B cell (primary cell): ENCODE results near the gene DZANK1. TPM values are rescaled to one million over a fixed set of nuclear protein-coding genes. Genes with fewer than 3 reads are reported as not detected.

Source experiments
- ATAC-seq: fragments of 200-7000 bp; cut with Tn5 transposase; one replicate; pipeline ENCODE4 v1.10.0; 2021; ENCODE audit warnings: low read depth, mild to moderate bottlenecking, moderate number of reproducible peaks, moderate library complexity
- CTCF ChIA-PET: fragments of 350-600 bp; sonication (Branson Sonifier 250); formaldehyde crosslinking; loops from one replicate; lab custom pipeline; 2021; ENCODE audit warnings: antibody characterized with exemption, inconsistent platforms; lab: Charles Lee
- POLR2A ChIA-PET: fragments of 350-600 bp; sonication (Branson Sonifier 250); formaldehyde crosslinking; loops from one replicate; lab custom pipeline; 2021; ENCODE audit warnings: antibody characterized with exemption; lab: Charles Lee
- DNase-seq: peaks from one replicate; pipeline ENCODE4 v3.0.0; 2013
- H2AFZ ChIP-seq: 2 replicates; pipeline ENCODE4 v1.6.1; 2012; ENCODE audit warnings: mild to moderate bottlenecking, low read depth, low read length; ENCODE audit not compliant: insufficient read depth, poor library complexity, severe bottlenecking
- H3K27ac ChIP-seq, 2 donors: 1 replicate in 1 of 2; 2 replicates in 1 of 2; pipeline ENCODE4 v1.5.1; 2012 to 2013; ENCODE audit warnings: low read length in 2 of 2, mild to moderate bottlenecking in 2 of 2, moderate library complexity in 1 of 2
- H3K27me3 ChIP-seq, 4 experiments: fragments of 200-600 bp in 1 of 4; sonication (generic) in 1 of 4; replicated peaks in 1 of 4; 1 replicate in 2 of 4; 2 replicates in 2 of 4; pipeline versions ENCODE4 v1.6.1 to v1.7.0; 2013 to 2016; ENCODE audit warnings: low read length in 3 of 4, mild to moderate bottlenecking in 2 of 4, mixed read lengths in 1 of 4, moderate library complexity in 1 of 4; ENCODE audit not compliant: insufficient read depth in 4 of 4, control insufficient read depth in 3 of 4; ENCODE audit errors: control extremely low read depth in 1 of 4
- H3K36me3 ChIP-seq, 2 experiments: replicated peaks in 1 of 2; 1 replicate in 1 of 2; 2 replicates in 1 of 2; pipeline versions ENCODE4 v1.6.1 to v1.7.1; 2013; ENCODE audit warnings: low read length in 1 of 2; ENCODE audit not compliant: insufficient read depth in 2 of 2, control insufficient read depth in 1 of 2; ENCODE audit errors: control extremely low read depth in 1 of 2, extremely low read depth in 1 of 2
- H3K4me1 ChIP-seq, 2 donors: fragments of 200-600 bp in 1 of 2; sonication (generic) in 1 of 2; 1 replicate in 1 of 2; 2 replicates in 1 of 2; pipeline versions ENCODE4 v1.5.1 to v1.6.1; 2013 to 2017; ENCODE audit warnings: low read length in 2 of 2; ENCODE audit not compliant: control insufficient read depth in 2 of 2, insufficient read depth in 2 of 2
- H3K4me2 ChIP-seq: replicated peaks from 2 replicates; pipeline ENCODE3; 2012; ENCODE audit warnings: mild to moderate bottlenecking, low read depth, low read length; ENCODE audit not compliant: poor library complexity, severe bottlenecking
- H3K4me3 ChIP-seq, 5 experiments: fragments of 200-600 bp in 1 of 5; sonication (generic) in 1 of 5; 1 replicate in 3 of 5; 2 replicates in 2 of 5; pipeline versions ENCODE4 v1.5.1 to v1.7.0; 2011 to 2016; ENCODE audit warnings: low read length in 4 of 5, mild to moderate bottlenecking in 4 of 5, low read depth in 2 of 5, control low read depth in 1 of 5, moderate library complexity in 1 of 5; ENCODE audit not compliant: insufficient read depth in 1 of 5; ENCODE audit errors: control extremely low read depth in 1 of 5, extremely low read depth in 1 of 5
- H3K79me2 ChIP-seq: fragments of 200-600 bp; sonication (generic); one replicate; pipeline ENCODE4 v1.6.0; 2016; ENCODE audit warnings: low read length; ENCODE audit not compliant: control insufficient read depth, insufficient read depth
- H3K9ac ChIP-seq: fragments of 200-600 bp; sonication (generic); 2 replicates; pipeline ENCODE4 v1.6.1; 2017; ENCODE audit warnings: mild to moderate bottlenecking, low read length, moderate library complexity
- H3K9me3 ChIP-seq, 3 donors: one replicate each; pipeline versions ENCODE4 v1.6.1 to v1.7.1; 2013; ENCODE audit warnings: low read length in 2 of 3; ENCODE audit not compliant: control insufficient read depth in 2 of 3, insufficient read depth in 1 of 3; ENCODE audit errors: control extremely low read depth in 1 of 3
- H4K20me1 ChIP-seq: 2 replicates; pipeline ENCODE4 v1.6.0; 2012; ENCODE audit warnings: mild to moderate bottlenecking, low read length; ENCODE audit not compliant: insufficient read depth, control insufficient read depth, poor library complexity, severe bottlenecking
- H3K27ac Mint-ChIP-seq: one replicate; pipeline ENCODE4 v1.8.0; 2021; ENCODE audit warnings: mixed read lengths
- H3K27me3 Mint-ChIP-seq: one replicate; pipeline ENCODE4 v1.8.0; 2021; ENCODE audit warnings: mixed read lengths
- H3K4me1 Mint-ChIP-seq: one replicate; pipeline ENCODE4 v1.8.0; 2021; ENCODE audit warnings: mixed read lengths
- H3K4me3 Mint-ChIP-seq: one replicate; pipeline ENCODE4 v1.8.0; 2021; ENCODE audit warnings: mixed read lengths
- H3K9me3 Mint-ChIP-seq: one replicate; pipeline ENCODE4 v1.8.0; 2022; ENCODE audit warnings: mixed read lengths; ENCODE audit not compliant: insufficient read depth
- EZH2 ChIP-seq: IDR thresholded peaks from 2 replicates; pipeline ENCODE4 v1.6.1; 2012; ENCODE audit warnings: borderline replicate concordance, low read depth, mild to moderate bottlenecking, moderate library complexity, low read length; ENCODE audit not compliant: insufficient read depth, poor library complexity, severe bottlenecking
- WGBS: methylation state at CpG from one replicate; pipeline ENCODE4 v1.1.5; 2013; ENCODE audit warnings: missing lambda C conversion rate; ENCODE audit not compliant: insufficient coverage; 5-methylcytosine and 5-hydroxymethylcytosine counted together
- intact Hi-C: fragments of 100-400 bp; cut with micrococcal nuclease; formaldehyde crosslinking; loops from one replicate; pipeline ENCODE4 v1.10.0; 2022
- polyA plus RNA-seq: library from polyadenylated mRNA; depleted of rRNA; stranded (reverse); fragments of >200 nt; gene quantifications from 2 replicates; pipeline ENCODE4 v1.2.3, GENCODE V29; 2012
- total RNA-seq, 2 donors: library from RNA; stranded (reverse); fragments of 120-200 nt in 1 of 2; gene quantifications; 1 replicate in 1 of 2; 2 replicates in 1 of 2; pipeline versions ENCODE4 v1.2.3 to v1.2.4, GENCODE V29; 2013 to 2022
- TF ChIP-seq, protein P1 (sequence below): fragments of 200-600 bp; IDR thresholded peaks from one replicate; pipeline ENCODE4 v1.8.0; 2022; ENCODE audit warnings: antibody characterized with exemption, mild to moderate bottlenecking

Gene DZANK1
- total and polyA plus RNA-seq, 2 donors (not counting 1 experiment from before 2014, with no cell fraction given): 2.8 to 5.6 TPM

DNA sequence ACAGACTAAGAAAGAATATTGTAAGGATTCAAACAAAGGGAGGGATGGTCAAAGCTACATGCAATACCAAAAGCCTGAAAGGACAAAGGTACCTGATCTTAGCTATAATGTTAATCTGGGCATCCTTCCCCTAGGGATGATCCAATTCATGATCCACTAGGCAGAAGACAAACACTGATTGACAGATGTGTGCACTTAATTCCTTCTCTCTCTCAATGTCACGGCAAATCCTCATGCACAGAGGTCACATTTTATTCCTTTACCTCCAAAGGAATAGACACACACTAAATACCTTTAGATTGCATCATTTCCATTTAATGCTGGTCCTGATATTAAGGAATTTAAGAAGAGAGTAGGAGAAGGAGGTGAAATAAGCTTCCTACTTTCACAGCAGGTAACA lies 105.2 kb downstream of the DZANK1 start:
- ATAC-seq (no peak), DNase-seq (no peak)
- Mint-ChIP-seq H3K4me1 (no peaks in the 10 kb centered on the region), H3K27me3 (peaks cover 4% of the 10 kb centered on the region), H3K9me3 (no peaks in the 10 kb centered on the region), H3K4me3 (no peak overlapping the region), H3K27ac (no peak overlapping the region)
- H4K20me1 ChIP-seq: no peaks in the 10 kb centered on the region
- no peaks in the 10 kb centered on the region for H3K79me2 ChIP-seq
- no CpG with 5 or more reads among the region's 1 CpG for WGBS
- H3K9ac ChIP-seq: no peak overlapping the region
- no peak overlapping the region for H3K27ac ChIP-seq
- ChIA-PET POLR2A (no interaction called here), CTCF (no interaction called here)
- no peaks in the 10 kb centered on the region for H3K4me1 ChIP-seq
- peaks cover 0 to 4% (median 0%) of the 10 kb centered on the region in 4 experiments for H3K27me3 ChIP-seq
- no peak overlapping the region for H3K4me3 ChIP-seq
- no peaks in the 10 kb centered on the region for H3K9me3 ChIP-seq
- no peaks in the 10 kb centered on the region for H3K36me3 ChIP-seq
- H3K4me2 ChIP-seq: no peak overlapping the region
- no peak overlapping the region for H2AFZ ChIP-seq
- intact Hi-C loops: no loop called here
- TF ChIP-seq EZH2: no peak
- TF ChIP-seq, protein P1, sequence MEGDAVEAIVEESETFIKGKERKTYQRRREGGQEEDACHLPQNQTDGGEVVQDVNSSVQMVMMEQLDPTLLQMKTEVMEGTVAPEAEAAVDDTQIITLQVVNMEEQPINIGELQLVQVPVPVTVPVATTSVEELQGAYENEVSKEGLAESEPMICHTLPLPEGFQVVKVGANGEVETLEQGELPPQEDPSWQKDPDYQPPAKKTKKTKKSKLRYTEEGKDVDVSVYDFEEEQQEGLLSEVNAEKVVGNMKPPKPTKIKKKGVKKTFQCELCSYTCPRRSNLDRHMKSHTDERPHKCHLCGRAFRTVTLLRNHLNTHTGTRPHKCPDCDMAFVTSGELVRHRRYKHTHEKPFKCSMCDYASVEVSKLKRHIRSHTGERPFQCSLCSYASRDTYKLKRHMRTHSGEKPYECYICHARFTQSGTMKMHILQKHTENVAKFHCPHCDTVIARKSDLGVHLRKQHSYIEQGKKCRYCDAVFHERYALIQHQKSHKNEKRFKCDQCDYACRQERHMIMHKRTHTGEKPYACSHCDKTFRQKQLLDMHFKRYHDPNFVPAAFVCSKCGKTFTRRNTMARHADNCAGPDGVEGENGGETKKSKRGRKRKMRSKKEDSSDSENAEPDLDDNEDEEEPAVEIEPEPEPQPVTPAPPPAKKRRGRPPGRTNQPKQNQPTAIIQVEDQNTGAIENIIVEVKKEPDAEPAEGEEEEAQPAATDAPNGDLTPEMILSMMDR: no peak

DNA sequence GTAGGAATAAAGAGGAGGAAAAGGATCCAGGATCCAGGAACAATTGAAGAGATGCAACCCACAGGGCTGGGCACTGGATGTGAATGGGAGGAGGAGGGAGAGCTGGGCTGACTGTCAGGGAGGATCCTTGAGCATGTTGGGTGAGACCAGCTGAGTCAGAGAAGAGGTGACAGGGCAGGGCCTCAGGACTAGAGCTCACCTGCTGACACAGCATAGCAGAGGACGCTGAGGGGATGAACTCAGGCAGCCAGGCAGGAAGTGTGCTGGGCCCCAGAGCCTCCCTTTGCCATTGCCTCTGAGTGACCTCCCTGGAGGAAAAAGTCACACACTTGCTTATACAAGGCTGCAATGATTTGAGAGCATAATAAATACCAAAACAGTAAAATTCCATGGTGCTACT lies 106.2 kb downstream of the DZANK1 start:
- no peak overlapping the region for H3K4me2 ChIP-seq
- DNase-seq (no peak), ATAC-seq (no peak)
- H3K27ac ChIP-seq: no peak overlapping the region
- H3K4me1 Mint-ChIP-seq: no peaks in the 10 kb centered on the region
- WGBS: 20% methylated on average over 1 of the region's 1 CpG
- no peaks in the 10 kb centered on the region for H3K79me2 ChIP-seq
- no peak overlapping the region for H2AFZ ChIP-seq
- H3K4me3 Mint-ChIP-seq: no peak overlapping the region
- peaks cover 0 to 4% (median under 1%) of the 10 kb centered on the region in 4 experiments for H3K27me3 ChIP-seq
- no peaks in the 10 kb centered on the region for H3K9me3 ChIP-seq
- H3K27ac Mint-ChIP-seq: no peak overlapping the region
- no peak overlapping the region for H3K4me3 ChIP-seq
- no peaks in the 10 kb centered on the region for H3K4me1 ChIP-seq
- TF ChIP-seq, protein P1: no peak
- no peak for TF ChIP-seq EZH2
- peaks cover 4% of the 10 kb centered on the region for H3K27me3 Mint-ChIP-seq
- ChIA-PET POLR2A (no interaction called here), CTCF (no interaction called here)
- intact Hi-C loops: no loop called here
- no peak overlapping the region for H3K9ac ChIP-seq
- H3K36me3 ChIP-seq: no peaks in the 10 kb centered on the region
- H3K9me3 Mint-ChIP-seq: peaks cover 2% of the 10 kb centered on the region
- H4K20me1 ChIP-seq: no peaks in the 10 kb centered on the region
